GM12872 (cell line): ENCODE measurements around the gene RPAP2.

Source experiments
- TF ChIP-seq, protein P1 (sequence below): IDR thresholded peaks from 3 replicates; pipeline ENCODE4 v1.5.1; 2011; ENCODE audit warnings: low read depth, mild to moderate bottlenecking, low read length, moderate library complexity; ENCODE audit not compliant: insufficient read depth

Gene RPAP2

DNA sequence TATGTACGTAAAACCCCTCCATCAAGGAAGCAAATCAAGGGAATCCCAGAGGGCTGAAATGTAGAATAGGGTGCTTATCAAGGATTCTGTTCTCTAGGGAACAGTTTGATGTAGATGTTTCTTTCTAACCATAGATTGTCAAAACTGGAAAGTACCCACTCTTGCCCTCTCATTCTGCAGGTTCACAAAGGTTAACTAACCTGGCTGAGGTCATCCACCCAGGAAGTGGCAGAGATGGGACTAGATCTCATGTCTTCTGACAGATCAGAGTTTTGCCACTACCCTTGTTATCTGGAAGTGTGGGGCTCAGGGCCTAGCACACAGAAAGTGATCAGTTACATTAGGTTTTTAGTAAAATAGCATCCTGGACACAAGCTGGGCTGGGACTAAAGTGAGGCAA is 140.4 kb downstream of the RPAP2 start:
- TF ChIP-seq, protein P1, sequence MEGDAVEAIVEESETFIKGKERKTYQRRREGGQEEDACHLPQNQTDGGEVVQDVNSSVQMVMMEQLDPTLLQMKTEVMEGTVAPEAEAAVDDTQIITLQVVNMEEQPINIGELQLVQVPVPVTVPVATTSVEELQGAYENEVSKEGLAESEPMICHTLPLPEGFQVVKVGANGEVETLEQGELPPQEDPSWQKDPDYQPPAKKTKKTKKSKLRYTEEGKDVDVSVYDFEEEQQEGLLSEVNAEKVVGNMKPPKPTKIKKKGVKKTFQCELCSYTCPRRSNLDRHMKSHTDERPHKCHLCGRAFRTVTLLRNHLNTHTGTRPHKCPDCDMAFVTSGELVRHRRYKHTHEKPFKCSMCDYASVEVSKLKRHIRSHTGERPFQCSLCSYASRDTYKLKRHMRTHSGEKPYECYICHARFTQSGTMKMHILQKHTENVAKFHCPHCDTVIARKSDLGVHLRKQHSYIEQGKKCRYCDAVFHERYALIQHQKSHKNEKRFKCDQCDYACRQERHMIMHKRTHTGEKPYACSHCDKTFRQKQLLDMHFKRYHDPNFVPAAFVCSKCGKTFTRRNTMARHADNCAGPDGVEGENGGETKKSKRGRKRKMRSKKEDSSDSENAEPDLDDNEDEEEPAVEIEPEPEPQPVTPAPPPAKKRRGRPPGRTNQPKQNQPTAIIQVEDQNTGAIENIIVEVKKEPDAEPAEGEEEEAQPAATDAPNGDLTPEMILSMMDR: no peak

DNA sequence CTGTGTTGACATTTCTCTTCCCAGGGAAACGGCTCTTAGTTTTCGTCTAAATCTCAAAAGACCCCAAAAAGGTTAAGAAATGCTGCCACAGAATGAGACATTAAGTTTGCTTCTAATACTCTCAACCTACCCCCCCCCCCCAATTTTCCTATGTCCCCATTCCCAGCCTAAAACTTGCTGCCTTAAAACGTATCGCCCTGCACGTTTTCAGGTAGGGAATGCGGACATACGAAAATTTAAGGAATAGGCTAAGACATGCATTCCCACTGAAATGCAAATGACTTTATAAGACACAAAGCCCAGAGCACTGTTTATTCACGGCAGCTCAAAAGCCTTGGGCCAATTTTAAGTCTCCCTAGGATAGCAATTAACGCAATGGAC is 142.4 kb downstream of the RPAP2 start:
- TF ChIP-seq, protein P1: no peak

DNA sequence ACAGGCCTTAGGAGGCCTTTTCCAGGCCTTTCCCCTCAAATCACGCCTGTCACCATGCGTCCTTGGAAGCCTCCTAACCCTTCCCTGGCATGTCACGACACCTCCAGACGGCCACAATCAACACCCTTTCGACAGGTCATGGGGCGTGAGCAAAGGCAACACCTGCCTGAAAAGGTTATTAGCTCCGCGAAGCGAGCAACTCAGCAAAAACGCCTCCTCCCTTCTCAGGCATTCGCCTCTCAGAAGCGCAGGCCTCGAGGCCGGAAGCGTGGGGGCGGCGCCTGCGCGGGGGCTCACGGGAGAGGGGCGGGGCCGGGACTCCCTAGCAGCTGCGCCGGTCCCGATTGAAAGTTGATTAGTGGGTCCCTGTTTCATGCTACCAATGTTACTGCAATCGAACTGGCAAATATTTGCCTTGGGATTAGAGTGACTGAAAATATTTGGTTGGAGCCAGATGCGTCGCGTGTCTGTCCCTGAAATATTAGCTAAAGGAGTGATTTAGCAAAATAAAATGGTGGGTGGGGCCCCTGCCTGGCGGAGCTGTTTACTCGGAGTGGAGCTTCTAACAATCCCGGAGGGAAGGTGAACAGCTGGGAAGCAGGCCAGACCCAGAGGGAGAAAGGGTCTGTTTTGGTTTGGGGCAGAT is 143.0 kb downstream of the RPAP2 start:
- TF ChIP-seq, protein P1: no peak

DNA sequence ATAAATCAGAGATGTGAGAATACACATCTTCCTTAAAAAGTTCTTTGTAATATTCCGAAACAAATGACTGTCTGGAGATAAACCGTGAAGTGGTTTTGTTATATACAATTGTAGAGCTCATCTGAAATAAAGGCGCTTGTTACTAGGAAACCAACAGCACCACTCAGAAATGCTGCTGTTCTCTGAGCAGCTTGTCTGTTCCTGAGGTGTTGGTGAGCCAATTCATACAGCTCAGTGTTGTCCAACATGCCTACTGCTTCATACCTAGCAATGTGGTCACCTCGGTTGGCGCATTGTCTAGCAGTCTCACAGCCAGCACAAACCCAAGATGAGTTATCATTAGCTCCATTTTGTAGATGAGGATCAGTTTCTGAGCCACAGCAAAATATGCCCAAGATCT is 143.5 kb downstream of the RPAP2 start:
- TF ChIP-seq, protein P1: no peak

DNA sequence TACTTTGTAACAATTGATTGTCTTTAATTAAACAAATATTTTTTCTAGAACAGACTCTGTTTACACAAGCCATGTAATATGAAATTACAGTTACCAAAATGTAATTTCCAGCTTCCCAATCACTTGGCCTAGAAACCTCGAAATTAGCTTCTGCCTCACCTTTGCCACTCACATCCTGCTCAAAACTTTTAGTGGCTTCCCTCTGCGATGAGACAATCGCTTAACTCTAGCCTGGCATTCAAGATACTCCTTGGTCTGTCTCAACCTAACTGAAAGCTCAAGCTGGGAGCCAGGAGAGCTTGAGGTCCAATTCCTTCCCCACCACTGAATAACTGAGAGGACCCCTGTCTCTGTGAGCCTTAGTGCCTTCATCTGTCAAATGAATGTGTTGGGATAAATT is 145.0 kb downstream of the RPAP2 start:
- TF ChIP-seq, protein P1: no peak

DNA sequence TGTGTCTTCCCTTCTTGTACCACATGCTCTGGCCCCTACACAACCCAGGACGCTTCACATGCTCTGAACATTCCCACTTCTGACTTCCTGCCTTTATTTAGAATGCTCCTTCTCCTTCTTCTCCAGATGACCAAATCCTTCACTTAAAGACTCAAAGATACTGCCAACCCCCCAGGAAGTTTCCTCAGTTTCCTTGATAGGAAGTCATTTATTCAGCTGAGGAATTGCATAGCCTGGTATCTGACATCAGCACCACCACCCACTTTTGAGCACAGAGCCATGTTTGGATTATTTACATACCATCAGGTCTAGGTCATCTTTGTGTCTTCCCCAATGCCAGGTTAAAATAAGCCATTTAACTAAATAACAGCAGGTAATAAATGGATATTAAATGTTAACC is 145.5 kb downstream of the RPAP2 start:
- TF ChIP-seq, protein P1: no peak

DNA sequence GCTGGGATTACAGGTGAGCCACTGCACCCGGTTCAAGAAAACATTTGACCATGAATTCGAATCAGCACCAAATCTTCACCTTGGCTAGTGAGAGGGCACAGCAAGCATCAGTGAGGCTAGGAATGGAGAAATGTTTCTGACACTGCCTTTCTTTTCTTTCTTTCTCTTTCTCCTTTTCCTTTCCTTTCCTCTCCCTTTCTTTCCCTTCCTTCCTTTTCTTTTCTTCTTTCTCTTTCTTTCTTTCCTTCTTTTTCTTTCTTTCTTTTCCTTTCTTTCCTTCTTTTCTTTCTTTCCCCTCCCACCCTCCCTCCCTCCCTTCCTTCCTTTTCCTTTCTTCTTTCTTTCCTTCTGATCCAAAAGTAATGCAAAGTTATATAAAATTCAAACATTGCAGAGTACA is 147.0 kb downstream of the RPAP2 start:
- TF ChIP-seq, protein P1: no peak
